Suprapubic skin (tissue), 4 donors: ENCODE measurements around the gene AMOTL2.

Experiments
- CTCF ChIP-seq, 2 donors: fragments of 200-600 bp in 1 of 2; fragments of 450-650 bp in 1 of 2; sonication (generic) in 1 of 2; IDR thresholded peaks; one replicate each; pipeline ENCODE4 v1.5.1; 2016 to 2019; ENCODE audit warnings: antibody characterized with exemption in 2 of 2, mild to moderate bottlenecking in 1 of 2, moderate library complexity in 1 of 2
- POLR2A ChIP-seq, 2 donors: fragments of 450-650 bp; IDR thresholded peaks; one replicate each; pipeline ENCODE4 v1.6.1; 2017; ENCODE audit warnings: antibody characterized with exemption in 2 of 2, mild to moderate bottlenecking in 2 of 2, moderate library complexity in 2 of 2
- POLR2AphosphoS5 ChIP-seq, 3 donors: sonication (generic); formaldehyde crosslinking; IDR thresholded peaks; one replicate each; pipeline ENCODE4 v1.6.1; 2017; ENCODE audit warnings: antibody characterized with exemption in 3 of 3

- TF ChIP-seq CTCF (IDR thresholded peaks at IDR 0.05) (no peak), POLR2AphosphoS5 (IDR thresholded peaks at IDR 0.05) (no peak), POLR2A (IDR thresholded peaks at IDR 0.05) (no peak)
Observed at GRCh38 chr3:134369861-134370596, 4.2 kb downstream of the AMOTL2 start.
